DND-41 (cell line): ENCODE data around the gene JCAD.
A peak's percentile ranks its signal among the peaks of the same experiment; 100 is the strongest.
"Not testable (repeated sequence)": the region's sequence is repeated elsewhere in the genome, so short reads cannot be mapped to it uniquely, and the experiment has no call there.

ENCODE experiments used
- ATAC-seq: fragments of 200-7000 bp; cut with Tn5 transposase; 3 replicates; pipeline ENCODE4 v1.9.1; 2021; ENCODE audit warnings: low read depth; ENCODE audit not compliant: insufficient read depth
- DNase-seq: peaks from one replicate; pipeline ENCODE4 v3.0.0-alpha.2; 2020
- H2AFZ ChIP-seq: 2 replicates; pipeline ENCODE4 v1.6.0; 2012; ENCODE audit warnings: low read depth, low read length
- H3K27ac ChIP-seq: 2 replicates; pipeline ENCODE4 v1.5.1; 2012; ENCODE audit warnings: low read length, inconsistent platforms
- H3K27me3 ChIP-seq: fragments of 200-600 bp; sonication (generic); 2 replicates; pipeline ENCODE4 v1.6.0; 2012; ENCODE audit warnings: low read length, mild to moderate bottlenecking, inconsistent platforms; ENCODE audit not compliant: insufficient read depth, poor library complexity
- H3K36me3 ChIP-seq: 2 replicates; pipeline ENCODE4 v1.5.1; 2012; ENCODE audit warnings: low read length, inconsistent platforms; ENCODE audit not compliant: insufficient read depth
- H3K4me1 ChIP-seq: 2 replicates; pipeline ENCODE4 v1.5.1; 2012; ENCODE audit warnings: mild to moderate bottlenecking, low read length; ENCODE audit not compliant: insufficient read depth
- H3K4me2 ChIP-seq: 2 replicates; pipeline ENCODE4 v1.6.0; 2012; ENCODE audit warnings: mild to moderate bottlenecking, moderate library complexity, low read length, inconsistent platforms; ENCODE audit not compliant: insufficient read depth
- H3K4me3 ChIP-seq, 2 experiments: fragments of 200-600 bp in 1 of 2; shearing (Covaris generic) in 1 of 2; 2 replicates each; pipeline ENCODE4 v1.5.1; 2012 to 2016; ENCODE audit warnings: inconsistent platforms in 2 of 2, low read length in 2 of 2, mild to moderate bottlenecking in 2 of 2, low read depth in 1 of 2, moderate library complexity in 1 of 2
- H3K79me2 ChIP-seq: 2 replicates; pipeline ENCODE4 v1.6.0; 2012; ENCODE audit warnings: low read length, inconsistent platforms; ENCODE audit not compliant: insufficient read depth
- H3K9ac ChIP-seq: 2 replicates; pipeline ENCODE4 v1.6.0; 2012; ENCODE audit warnings: low read depth, mild to moderate bottlenecking, inconsistent platforms, low read length, moderate library complexity
- H3K9me3 ChIP-seq: 2 replicates; pipeline ENCODE4 v1.5.1; 2012; ENCODE audit warnings: low read length, moderate library complexity, mild to moderate bottlenecking, inconsistent platforms; ENCODE audit not compliant: insufficient read depth, severe bottlenecking
- H4K20me1 ChIP-seq: 2 replicates; pipeline ENCODE4 v1.6.0; 2012; ENCODE audit warnings: low read length; ENCODE audit not compliant: insufficient read depth
- CTCF ChIP-seq: IDR thresholded peaks from 2 replicates; pipeline ENCODE4 v1.5.1; 2012; ENCODE audit warnings: borderline replicate concordance, low read length, moderate library complexity, mild to moderate bottlenecking; ENCODE audit not compliant: poor library complexity, severe bottlenecking; ENCODE audit errors: extremely low read depth
- EZH2 ChIP-seq: IDR thresholded peaks from 3 replicates; pipeline ENCODE4 v1.6.1; 2012; ENCODE audit warnings: borderline replicate concordance, low read depth, mild to moderate bottlenecking, moderate library complexity, low read length, inconsistent platforms; ENCODE audit not compliant: severe bottlenecking

The JCAD gene

GRCh38 chr10:30027057-30028005 lies 32.1 kb downstream of the JCAD start:
- TF ChIP-seq EZH2 (no peak), CTCF (peak; percentile 65)
- peak overlapping the region in 1 of 2 experiments; percentile 49; a peak in 2 of 4 replicates for H3K4me3 ChIP-seq
- peak overlapping the region; percentile 88 for H3K27ac ChIP-seq
- peak overlapping the region; percentile 63 for H2AFZ ChIP-seq
- H4K20me1 ChIP-seq: no peaks in the 10 kb centered on the region
- no peaks in the 10 kb centered on the region for H3K79me2 ChIP-seq
- H3K36me3 ChIP-seq: no peaks in the 10 kb centered on the region
- ATAC-seq (peak; percentile 97), DNase-seq (peak; percentile 97)
- H3K9ac ChIP-seq: peak overlapping the region; percentile 48
- no peaks in the 10 kb centered on the region for H3K27me3 ChIP-seq
- H3K4me2 ChIP-seq: peak overlapping the region; percentile 60
- no peaks in the 10 kb centered on the region for H3K9me3 ChIP-seq
- peaks cover 31% of the 10 kb centered on the region for H3K4me1 ChIP-seq

- Histone ChIP-seq H3K9me3 (no peaks in the 10 kb centered on the region), H3K36me3 (no peaks in the 10 kb centered on the region), H3K4me3 (peak overlapping the region in 1 of 2 experiments; percentile 49; a peak in 2 of 4 replicates), H4K20me1 (no peaks in the 10 kb centered on the region), H3K27ac (peak overlapping the region; percentile 60), H2AFZ (no peak overlapping the region), H3K4me2 (peak overlapping the region; percentile 60), H3K27me3 (no peaks in the 10 kb centered on the region), H3K9ac (peak overlapping the region; percentile 27; the same call in 1 of the 2 replicates), H3K79me2 (no peaks in the 10 kb centered on the region), H3K4me1 (peaks cover 31% of the 10 kb centered on the region)
- DNase-seq (no peak), ATAC-seq (no peak)
- TF ChIP-seq EZH2 (no peak), CTCF (no peak)
Measured at GRCh38 chr10:30026578-30026977, 32.8 kb downstream of the JCAD start.

GRCh38 chr10:30026080-30026479 lies 33.3 kb downstream of the JCAD start:
- Histone ChIP-seq H3K4me1 (peaks cover 31% of the 10 kb centered on the region), H3K4me2 (no peak overlapping the region), H3K36me3 (no peaks in the 10 kb centered on the region), H3K27me3 (no peaks in the 10 kb centered on the region), H2AFZ (no peak overlapping the region), H4K20me1 (no peaks in the 10 kb centered on the region), H3K9ac (no peak overlapping the region), H3K9me3 (no peaks in the 10 kb centered on the region), H3K79me2 (no peaks in the 10 kb centered on the region), H3K27ac (no peak overlapping the region), H3K4me3 (no peak overlapping the region)
- DNase-seq: no peak
- ATAC-seq: no peak
- TF ChIP-seq CTCF (no peak), EZH2 (no peak)

GRCh38 chr10:30025428-30025827 lies 34.0 kb downstream of the JCAD start:
- H3K4me1 ChIP-seq: peaks cover 31% of the 10 kb centered on the region
- not testable (repeated sequence) for H3K4me2 ChIP-seq, H3K36me3 ChIP-seq, H3K9ac ChIP-seq, DNase-seq, H4K20me1 ChIP-seq, H3K4me3 ChIP-seq, H3K27ac ChIP-seq, ATAC-seq, H3K79me2 ChIP-seq, H3K9me3 ChIP-seq, H2AFZ ChIP-seq, H3K27me3 ChIP-seq
